HK-2 (cell line): Measurements from ENCODE around the gene ELL2.
"Not testable (repeated sequence)": the region's sequence is repeated elsewhere in the genome, so short reads cannot be mapped to it uniquely, and the experiment has no call there.

ENCODE experiments used
- DNase-seq: peaks from one replicate; pipeline ENCODE4 v3.0.0-alpha.2; 2018; ENCODE audit not compliant: unreplicated experiment

Gene ELL2

DNA sequence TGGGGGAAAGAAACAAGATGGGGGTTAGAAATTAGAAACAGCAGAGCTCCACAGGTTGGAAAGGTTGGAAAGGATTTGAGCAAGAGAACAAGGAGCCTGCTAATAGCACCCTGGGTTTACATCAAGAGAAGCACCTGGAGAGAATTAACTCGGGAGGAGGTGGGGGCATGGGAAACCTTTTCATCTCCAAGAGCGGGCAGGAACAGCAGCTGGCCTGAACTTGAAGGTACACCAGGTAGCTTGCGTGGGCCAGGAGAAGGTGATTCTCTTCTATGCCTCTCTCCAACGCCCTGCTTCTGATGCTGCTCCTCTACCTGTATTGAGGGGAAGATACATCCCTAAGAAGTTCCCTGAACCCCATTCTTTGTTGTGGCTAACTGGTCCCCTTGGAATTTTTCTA is 102.0 kb downstream of the ELL2 start:
- DNase-seq = no peak

- DNase-seq = peak; percentile 93
Measured at GRCh38 chr5:95858661-95859595, 102.7 kb downstream of the ELL2 start.

GRCh38 chr5:95858023-95858461 is 103.6 kb downstream of the ELL2 start:
- peak; percentile 51 for DNase-seq

- DNase-seq = no peak
Measured at GRCh38 chr5:95857185-95857945, 104.3 kb downstream of the ELL2 start.

DNA sequence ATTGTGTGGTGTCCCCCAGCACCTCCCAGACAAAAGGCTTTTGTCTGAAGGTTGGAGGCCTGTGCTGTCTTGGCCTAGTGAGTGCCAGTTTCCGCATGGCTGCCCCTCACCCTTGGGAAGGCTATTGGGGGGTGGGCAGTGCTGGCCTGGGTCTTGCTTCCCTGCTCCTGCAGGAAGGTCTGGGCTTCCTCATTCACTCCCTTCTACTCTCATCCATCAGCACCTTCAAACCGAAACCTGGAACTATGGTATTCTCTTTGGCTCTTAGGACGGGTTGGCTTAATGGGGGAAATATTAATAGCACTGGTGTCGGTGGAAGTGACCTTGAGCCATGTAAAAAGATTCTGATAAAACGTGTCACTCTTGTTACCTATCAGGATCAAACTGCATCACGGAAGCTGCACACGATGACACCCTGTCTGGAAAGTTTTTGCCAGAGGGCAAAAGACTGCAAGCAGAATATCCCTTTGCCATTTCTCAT is 105.1 kb downstream of the ELL2 start:
- DNase-seq = no peak

DNA sequence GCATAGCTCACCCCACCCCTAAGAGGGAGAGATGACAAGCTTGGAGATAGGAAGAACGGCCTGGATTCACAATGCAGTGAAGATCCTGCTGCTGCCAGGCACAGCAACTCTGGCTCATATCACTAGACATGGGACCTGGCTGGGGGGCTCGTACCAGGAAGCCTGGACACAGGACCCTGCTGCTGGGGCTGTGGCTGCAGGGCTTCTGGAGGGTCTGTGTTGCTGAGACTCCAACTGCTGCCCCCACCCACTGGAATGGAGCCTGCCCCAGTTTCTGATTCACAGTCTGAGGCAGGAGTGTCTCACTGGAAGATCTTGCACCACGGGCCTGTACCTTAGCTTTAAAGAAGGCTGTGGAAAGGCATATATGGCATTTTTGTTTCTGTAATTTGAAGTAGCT is 108.2 kb downstream of the ELL2 start:
- no peak for DNase-seq

- DNase-seq = no peak
Measured at GRCh38 chr5:95852567-95852966, 109.1 kb downstream of the ELL2 start.

GRCh38 chr5:95851141-95851540 is 110.5 kb downstream of the ELL2 start:
- DNase-seq = not testable (repeated sequence)

- DNase-seq = no peak
Measured at GRCh38 chr5:95850391-95850894, 111.2 kb downstream of the ELL2 start.

DNA sequence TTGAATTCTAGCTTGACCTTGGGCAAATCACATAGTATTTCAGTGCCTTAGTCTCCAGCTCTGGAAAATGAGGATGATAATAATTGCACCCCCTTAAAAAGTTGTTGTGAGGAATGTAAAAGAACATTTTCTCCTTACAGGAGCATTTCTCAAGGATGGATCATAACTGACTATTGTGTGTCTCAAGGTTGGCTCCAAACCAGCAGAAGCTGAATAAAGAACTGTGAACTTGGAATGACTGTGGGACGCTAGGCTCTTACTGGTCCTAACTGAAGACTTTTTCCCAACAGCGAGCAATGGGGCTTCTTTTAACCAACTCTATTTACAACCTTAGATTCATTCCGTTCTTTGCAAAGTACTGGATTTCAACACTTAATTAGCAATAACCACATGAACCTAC is 113.0 kb downstream of the ELL2 start:
- no peak for DNase-seq

DNA sequence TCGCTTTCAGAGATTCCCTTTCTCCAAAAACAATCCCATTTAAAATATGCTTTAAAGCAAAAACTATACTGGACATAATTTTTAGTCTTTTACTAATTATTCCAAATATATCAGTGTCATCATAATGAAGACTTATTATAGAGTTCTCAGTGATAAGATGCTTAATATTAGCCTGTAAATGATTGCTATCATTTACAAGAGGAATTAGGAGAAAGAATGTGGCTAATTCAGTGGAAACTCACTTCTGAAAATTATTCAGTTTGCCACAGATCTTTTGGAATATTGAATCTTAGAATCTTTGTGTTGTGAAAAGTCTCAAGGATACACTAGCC is 114.4 kb downstream of the ELL2 start:
- no peak for DNase-seq

GRCh38 chr5:95846554-95847260 is 114.9 kb downstream of the ELL2 start:
- DNase-seq = peak; percentile 50

DNA sequence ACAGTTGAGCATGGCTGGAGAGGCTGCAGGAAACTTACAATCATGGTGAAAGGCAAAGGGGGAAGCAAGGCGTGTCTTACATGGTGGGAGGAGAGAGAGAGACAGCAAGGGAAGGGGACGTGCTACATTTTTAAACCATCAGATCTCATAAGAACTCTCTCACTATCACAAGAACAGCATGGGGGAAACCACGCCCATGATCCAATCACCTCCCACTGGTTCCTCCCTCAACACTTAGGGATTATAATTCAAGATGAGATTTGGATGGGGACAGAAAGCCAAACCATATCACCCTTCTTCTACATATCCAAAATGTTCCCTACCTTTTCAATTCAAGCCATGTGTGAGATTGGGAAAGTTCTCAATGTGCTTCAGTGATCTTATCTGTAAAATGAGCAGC is 116.3 kb downstream of the ELL2 start:
- DNase-seq = no peak

GRCh38 chr5:95843733-95844223 is 117.9 kb downstream of the ELL2 start:
- no peak for DNase-seq

DNA sequence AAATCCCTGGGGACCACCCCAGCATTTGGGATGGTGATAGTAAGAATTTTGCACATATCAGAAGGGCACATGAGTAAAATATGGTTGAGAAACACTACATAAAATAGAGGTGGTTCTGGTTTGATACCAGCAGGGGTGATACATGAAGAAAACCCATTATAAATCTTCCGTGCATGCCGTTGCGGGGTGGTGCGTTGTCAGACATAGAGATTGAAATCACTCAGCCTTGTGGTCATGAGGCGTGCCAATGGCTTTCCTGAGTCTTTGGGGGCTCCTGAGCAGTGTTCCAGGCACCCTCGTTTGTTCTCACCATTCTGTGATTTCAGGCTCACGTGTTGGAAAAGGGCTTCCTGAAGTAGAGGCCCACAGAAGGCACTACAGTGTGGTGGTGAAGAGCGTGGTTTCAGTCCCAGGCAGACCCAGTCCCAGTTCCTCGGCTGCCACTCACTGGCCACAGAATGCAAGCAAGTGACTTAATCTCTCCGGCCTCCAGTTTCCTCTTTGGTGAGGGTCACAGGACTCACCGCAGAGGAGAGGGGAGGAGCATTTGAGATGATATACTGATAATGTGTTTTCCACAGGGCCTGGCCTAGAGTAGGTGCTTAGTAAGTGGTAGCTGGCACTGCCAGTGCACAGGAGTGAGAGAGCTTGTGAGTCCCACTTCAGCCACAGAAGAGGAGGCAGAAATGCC is 118.7 kb downstream of the ELL2 start:
- peak; percentile 74 for DNase-seq

GRCh38 chr5:95841914-95842812 is 119.5 kb downstream of the ELL2 start:
- no peak for DNase-seq

GRCh38 chr5:95840956-95841705 is 120.5 kb downstream of the ELL2 start:
- DNase-seq = no peak

DNA sequence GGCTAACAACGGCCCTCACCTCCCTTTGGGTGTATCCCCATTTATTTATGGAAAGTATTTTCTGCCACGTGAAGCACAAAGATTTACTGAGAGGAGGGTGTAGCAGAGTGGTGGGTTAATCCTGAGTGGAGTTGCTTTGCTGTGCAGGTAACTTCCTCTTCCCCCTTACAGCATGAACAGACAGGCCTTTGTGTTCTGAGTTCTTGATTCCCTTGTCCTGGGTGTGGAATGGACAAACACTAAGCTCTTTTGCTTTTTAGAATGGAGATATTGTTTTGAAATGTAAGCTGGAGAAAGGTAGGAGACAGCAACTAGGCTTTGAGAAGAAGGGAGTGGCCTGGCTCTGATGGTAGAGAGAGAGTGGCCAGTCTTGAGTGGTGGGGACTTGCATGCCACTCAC is 122.0 kb downstream of the ELL2 start:
- DNase-seq = no peak

DNA sequence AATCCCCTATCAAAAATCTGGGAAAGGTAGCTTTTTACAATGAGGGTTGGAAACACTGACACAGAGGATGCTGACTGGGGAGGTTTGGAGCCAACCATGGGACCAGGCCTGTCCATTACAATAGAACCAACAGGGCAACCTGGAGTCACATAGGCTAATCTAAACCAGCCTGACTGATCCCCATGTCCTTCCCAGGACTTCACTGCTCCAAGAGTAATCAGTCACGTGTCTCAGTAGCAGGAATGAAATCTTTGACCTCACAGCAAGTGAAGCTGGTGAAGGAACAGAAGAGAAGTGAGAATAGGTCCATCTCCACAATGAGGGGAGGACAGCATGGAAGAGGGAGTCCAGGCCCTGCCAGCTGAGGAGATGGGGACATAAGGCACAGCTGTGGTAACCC is 123.1 kb downstream of the ELL2 start:
- no peak for DNase-seq
